GM21381 (cell line): Measurements from ENCODE around the gene FOXL2NB.

Experiments
- ATAC-seq: cut with Tn5 transposase; IDR thresholded peaks from one replicate; pipeline ENCODE4 v1.9.1; 2021; ENCODE audit warnings: mild to moderate bottlenecking, moderate library complexity; ENCODE audit not compliant: unreplicated experiment

The FOXL2NB gene

DNA sequence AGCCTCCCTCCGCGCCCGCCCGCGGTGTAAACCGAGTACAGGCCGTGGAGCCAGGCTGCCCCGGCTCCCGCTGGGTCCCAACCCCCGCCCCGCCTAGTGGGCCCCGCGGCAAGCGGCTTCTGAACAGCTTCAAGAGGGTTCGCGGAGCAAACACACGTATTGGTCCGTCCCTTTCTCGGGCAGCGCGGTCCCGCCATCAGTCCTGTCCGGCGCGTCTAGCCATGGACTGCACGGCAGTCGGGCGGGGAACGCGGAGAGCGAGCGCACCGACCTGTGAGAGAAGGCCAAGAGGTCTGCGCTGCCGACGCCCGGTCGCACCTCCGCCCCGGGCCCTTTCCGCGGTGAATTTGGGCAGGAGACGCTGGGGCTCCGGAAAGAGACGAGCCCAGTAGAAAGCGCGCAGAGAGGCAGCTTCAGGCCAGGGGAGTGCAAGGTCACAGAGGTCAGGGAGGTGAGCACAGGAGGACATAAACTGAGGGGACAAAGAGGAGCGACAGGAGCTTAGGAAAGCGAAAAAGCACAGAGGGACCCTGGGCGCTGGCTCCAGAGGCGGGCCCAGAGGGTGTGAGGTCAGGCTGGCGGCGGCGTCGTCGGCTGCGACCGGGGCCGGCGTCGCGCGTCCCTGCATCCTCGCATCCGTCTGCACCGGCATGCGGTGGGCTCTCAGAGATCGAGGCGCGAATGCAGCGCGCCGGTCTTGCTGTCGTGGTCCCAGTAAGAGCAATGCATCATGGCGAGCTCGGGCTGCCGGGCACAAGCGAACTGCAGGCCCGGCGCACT lies 1.9 kb upstream of the FOXL2NB start:
- ATAC-seq, result no peak

DNA sequence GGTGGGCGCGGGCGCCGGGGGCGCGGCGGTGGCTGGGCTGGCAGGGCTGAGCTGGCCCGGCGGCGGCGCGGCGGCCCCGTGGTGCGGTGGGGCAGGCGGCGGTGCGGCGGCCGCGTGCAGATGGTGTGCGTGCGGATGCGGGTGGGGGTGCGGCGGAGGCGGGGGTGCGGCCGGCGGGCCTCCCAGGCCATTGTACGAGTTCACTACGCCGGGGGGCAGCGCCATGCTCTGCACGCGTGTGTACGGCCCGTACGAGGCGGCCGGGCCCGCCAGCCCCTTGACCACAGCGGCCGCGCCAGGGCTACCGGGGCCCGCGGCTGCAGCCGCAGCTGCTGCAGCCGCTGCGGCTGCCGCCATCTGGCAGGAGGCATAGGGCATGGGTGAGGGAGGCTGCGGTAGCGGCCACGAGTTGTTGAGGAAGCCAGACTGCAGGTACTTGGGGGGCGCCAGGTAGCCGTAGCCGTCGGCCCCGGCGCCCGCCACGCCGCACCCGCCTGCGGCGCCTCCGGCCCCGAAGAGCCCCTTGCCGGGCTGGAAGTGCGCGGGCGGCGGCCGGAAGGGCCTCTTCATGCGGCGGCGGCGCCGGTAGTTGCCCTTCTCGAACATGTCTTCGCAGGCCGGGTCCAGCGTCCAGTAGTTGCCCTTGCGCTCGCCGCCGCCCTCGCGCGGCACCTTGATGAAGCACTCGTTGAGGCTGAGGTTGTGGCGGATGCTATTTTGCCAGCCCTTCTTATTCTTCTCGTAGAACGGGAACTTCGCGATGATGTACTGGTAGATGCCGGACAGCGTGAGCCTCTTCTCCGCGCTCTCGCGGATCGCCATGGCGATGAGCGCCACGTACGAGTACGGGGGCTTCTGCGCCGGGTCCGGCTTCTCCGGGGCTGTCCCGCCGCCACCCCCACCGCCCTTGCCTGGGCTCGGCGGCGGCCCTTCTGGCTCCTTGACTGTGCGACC lies 1.0 kb upstream of the FOXL2NB start:
- no peak for ATAC-seq

DNA sequence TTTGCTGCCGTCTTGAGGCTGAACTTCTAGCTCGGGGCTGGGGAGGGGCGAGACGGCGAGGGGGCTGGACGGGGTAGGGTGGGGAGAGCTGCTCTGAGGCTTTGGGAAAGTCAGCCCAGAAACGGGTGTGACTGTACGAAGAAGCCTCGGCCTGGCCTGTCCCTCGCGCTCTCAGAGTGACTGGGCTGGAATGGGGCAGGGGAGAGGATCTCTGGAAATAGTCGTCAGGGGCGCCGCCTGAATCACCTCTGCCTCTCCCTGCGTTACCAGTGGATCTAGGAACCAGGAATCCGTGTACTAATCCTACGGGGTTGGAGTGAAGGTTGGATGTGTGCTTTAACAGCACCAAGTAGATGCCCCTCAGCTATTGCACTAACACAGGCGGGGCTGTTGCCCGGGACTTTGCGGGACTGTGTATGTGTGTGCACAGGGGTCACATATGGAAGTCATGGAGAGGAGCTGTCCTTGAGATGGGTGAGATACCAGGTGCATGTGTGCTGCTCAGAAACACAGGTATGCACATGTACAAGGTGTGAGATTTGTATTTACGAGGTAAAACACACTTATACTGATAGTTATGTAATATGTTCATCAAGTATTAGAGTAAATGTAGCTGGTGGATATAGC lies 591 bp downstream of the FOXL2NB start:
- ATAC-seq, result no peak

- ATAC-seq, result no peak
Measured at GRCh38 chr3:138948371-138949001, 1.5 kb downstream of the FOXL2NB start.

DNA sequence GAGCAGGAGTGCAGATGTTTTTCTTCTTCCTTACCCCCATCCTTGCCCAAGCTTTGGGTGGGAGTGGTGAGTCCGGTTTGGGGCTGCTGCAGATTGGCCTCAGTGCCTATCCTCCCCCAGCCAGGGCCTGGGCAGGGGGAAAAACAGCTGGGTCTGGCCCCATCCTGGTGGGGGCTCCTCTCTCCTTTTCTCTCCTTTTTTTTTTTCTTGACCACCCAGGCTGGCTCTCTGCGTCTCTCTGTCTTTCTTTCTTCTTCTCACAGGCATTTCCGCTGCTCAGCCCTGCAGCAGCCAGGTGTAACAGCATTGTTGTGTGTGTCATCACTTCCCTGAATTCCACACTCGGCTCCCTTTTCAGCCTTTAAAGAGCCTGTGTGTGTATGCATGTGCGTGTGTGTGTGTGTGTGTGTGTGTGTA lies 2.0 kb downstream of the FOXL2NB start:
- ATAC-seq, result no peak

DNA sequence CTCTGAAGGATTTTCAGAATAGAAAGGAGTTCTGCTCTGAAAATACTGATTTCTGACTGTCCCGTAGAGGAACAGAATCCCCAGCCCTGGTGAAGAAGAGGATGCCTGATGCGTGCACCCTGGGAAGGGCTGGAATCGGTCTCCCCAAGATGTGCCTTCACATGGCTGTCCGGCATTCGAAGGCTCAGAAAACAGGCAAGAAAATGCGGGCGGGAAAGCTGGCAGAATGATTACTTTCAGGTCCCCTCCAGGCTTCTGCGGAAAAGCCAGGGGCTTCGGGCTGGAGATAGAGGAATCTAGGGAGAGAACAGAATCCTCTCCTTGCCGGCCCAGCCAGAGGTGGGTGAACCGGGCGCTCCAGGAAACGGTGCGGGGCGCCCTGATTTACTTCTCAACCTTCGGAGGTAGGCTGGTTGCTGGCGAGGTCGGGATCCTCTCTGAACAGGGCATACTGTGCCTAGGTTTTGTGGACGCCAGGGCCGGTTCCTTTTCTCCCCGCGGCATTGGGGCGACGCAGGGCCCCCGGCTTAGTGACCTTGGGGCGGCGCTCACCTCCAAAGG lies 2.5 kb downstream of the FOXL2NB start:
- no peak for ATAC-seq

GRCh38 chr3:138950006-138950644 lies 3.1 kb downstream of the FOXL2NB start:
- ATAC-seq, result no peak

DNA sequence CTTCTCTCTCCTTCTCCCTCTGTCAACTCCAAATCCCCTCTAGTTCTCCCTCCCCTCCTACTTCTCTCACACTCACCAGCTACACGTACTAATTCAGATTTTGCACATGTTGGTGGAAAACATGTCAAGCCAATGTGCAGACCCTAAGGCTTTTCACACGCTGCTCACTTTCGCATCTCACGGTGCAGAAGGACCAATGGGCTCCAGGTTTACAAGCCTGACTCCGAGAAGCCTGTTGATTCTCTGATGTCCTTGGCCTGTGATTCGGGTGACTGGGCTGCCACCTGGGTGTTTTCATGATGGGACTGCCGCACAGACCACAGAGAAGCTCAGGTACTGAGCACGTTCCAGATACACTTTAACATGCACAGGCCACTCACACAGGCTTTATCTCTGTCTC lies 3.7 kb downstream of the FOXL2NB start:
- no peak for ATAC-seq

DNA sequence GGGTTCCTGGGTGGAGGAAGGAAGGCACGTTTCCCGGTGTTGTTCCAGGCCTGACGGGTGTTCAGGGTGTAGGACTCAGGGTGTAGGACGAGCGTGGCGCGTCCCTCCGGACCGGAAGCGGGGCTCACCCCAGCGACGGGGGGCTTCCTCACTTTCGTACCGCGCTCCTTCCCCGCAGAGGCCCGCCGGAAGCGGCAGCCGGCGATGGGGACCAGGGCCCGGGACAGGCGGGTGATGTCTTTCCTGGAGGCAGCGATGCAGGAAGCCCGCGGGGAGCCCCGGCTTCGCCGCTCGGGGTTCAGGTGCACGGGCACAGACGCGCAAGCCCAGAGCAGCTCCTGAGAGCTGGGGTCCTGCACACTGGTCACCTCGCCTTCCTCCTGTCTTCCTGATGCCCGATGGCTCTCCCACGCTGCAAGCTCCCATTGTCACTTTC lies 13.4 kb downstream of the FOXL2NB start:
- ATAC-seq, result no peak

DNA sequence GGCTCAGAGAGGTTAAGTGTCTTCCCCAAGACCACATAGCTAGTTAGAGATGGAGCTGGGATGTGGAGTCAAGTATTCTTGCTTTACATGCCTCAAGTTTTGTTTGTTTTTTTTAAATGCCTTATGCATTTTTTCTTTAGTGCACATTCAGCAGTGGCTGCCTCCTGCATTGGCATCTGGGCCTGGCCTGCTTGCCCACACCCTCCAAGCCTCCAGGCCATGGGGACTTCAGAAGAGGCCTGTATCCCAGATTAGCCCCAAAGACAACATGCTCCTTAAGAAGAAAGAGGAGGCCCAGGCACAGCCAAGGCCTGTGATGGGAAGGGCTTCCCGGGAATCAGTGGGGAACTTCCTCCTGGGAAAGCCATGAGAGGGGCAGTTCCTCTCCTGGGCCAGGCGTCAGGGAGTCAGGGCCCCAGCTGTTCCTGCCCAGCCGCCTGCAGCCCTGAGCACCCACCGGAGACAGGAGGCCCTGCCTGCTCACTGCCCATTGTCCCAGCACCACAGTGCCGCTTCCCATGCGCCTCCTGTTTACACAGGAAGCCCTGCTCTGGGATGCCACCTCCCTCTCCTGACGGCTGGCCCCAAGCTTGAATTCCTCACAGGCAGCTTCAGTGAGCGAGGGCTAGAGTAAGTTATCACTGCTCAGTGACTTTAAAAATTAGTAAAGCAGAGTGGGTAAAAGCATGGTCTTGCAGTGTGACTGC lies 16.0 kb downstream of the FOXL2NB start:
- no peak for ATAC-seq

DNA sequence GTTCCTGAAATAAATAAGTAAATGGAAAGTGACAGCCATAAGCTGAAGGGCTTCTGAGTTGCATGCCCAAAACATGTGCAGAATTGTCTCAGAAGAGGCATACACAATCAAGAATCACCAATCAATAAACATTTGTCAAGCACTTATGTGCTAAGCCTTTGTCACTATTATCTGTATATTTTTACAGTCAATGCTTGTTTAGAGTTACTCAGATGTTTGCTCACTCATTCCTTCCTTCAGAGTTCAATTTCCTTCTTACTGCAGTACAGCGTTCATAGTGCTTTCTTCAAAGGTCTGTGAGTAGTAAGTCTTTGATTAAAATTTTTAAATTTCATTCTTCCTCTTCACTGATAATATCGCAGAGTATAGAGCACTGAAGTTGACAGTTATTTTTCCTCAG lies 17.2 kb downstream of the FOXL2NB start:
- no peak for ATAC-seq

DNA sequence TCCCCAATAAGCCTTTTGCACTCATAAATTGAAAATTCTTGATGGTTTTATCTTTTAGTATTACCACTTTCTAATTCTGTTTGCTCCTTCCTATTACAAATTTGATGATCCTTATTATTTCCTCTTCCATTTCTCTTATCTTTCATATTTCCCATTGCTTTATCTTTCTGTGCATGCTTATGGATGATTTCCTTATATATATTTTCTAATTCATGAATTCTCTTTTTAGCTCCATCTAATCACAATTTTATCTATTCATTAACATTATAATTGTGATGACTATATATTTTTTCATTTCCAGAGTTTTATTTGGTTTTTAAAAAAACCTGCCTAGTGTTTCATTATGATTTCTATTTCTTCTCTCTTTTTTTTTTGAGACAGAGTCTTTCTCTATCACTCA lies 17.9 kb downstream of the FOXL2NB start:
- no peak for ATAC-seq

DNA sequence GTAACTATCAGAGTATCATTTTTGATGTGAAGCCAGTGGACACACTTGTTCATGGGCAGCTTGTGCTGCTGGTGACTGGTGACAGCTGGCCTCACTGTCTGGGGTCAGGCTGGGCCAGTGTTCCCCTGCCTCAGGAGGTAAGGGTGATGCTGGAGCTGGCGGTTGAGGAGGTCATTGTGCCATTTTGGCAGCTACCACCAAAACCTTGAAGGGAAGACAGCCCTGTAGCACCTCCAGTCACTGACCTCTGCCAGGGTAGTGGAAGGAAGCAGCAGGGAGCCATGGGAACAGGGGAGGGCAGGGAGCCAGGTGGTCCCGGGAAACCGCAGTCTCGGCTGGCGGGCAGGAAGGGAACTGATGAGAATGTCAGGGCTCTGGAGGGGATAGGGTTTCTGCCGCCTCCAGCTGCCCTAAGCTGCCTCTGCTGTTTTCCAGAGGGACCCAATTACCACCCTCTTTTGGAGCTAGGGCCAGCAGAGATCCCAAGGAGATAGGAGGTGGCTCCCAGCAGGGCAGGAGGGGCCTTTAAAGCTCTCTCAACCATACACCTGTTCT lies 24.8 kb downstream of the FOXL2NB start:
- ATAC-seq, result no peak

GRCh38 chr3:138972941-138973340 lies 25.9 kb downstream of the FOXL2NB start:
- ATAC-seq, result no peak

DNA sequence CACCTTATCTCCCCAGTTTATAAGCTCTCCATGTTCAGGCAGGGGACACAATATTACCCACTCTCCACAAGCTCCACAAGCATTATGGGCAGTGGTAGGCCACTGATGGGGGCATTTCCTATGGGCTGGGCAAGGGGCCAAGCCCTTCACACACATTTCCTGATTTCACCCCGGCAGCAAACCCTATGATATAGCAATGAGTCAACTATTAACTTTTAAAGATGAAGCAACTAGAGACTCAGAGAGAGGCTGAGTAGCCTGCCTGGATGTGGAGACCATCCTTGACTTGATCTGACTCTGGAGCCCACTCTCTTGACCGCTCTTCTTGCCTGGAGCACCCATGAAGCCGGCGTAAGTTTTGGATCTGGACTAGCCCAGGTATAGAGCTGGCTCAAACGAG lies 27.4 kb downstream of the FOXL2NB start:
- ATAC-seq, result no peak

DNA sequence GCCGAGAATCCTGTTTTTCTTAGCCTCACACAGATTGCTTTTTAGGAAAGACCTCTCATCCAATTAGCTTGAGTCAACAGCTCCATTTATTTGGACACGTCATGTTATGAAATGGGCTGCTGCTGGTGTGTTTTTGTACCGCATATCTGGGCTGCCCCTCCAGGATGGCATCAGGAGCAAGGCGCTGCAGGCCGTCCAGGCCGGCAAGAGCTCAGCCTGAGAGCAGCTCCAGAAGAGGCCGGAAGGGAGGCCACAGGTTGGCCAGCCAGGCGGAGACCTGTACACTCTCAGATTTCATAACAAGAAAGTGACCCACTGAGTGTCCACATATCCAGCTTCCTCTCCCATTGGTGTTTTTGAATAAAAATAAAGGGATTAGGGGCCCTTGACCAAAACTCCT lies 28.3 kb downstream of the FOXL2NB start:
- ATAC-seq, result no peak

- ATAC-seq, result no peak
Measured at GRCh38 chr3:138976047-138976446, 29.0 kb downstream of the FOXL2NB start.

- no peak for ATAC-seq
Measured at GRCh38 chr3:138984816-138985215, 37.8 kb downstream of the FOXL2NB start.

DNA sequence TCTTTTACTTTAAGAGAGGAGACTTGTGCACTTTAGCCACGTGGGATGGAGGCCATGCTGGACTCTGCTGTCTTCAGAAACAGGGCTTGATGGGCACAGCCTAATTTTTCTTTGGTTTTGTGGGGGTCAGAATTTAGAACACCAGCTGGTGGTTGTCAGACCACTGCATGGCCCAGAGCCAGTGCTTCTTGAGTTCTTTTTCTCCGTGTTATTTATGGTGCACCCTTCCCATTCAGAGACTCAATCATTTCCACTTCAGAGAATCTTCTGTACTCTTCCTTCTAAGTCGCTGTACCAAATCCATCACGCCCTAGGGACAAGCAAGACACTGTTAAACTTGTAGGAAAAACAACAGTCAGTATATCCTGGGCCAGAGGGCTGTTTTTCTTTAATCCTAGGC lies 38.9 kb downstream of the FOXL2NB start:
- no peak for ATAC-seq
